Hypothalamus (tissue), 51 donors: ENCODE measurements around the gene AAMP.
A peak's percentile ranks its signal among the peaks of the same experiment; 100 is the strongest.

Source experiments
- DNase-seq, 51 donors: peaks; one replicate each; lab custom pipeline; 2025; lab: John Stamatoyannopoulos, UW

Gene AAMP

DNA sequence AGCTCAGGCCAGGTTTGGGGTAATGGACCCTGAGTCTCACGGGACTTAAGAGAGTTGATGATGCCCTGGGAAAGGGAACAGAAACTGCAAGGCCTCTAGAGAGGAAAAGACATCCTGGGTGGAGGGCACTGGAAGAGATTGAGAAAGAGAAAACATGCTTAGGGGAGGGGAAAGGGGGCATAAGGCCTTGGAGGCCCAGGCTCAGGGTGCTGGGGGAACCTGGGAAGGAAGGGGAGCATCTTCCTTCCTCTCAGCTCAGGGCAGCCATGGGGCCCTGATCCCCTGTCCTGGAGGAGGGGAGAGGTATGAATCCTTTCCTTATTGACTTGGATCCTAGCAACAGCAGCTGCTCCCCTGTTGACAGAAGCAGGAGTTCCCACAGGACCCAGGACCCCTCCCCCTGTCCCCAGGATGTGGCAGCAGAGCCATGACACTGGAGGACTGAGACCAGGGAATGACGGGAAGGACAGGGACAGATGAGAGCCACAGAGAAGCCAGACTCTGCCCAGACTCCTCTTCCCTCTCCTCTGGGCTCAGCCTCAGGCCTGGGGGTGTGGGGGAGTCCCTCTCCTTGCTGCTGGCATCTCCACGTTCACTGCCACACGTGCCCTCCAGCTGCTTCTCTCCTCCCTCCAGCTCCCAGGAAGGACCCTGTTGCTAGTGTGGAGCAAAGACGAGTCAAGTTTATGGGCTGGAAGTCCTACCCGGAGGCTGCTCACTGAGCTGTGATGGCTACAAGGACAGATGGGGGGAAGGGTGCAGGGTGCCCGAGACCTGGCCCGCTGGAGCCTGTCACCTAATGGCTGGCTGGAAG lies 8.3 kb downstream of the AAMP start:
- DNase-seq, result no peak

DNA sequence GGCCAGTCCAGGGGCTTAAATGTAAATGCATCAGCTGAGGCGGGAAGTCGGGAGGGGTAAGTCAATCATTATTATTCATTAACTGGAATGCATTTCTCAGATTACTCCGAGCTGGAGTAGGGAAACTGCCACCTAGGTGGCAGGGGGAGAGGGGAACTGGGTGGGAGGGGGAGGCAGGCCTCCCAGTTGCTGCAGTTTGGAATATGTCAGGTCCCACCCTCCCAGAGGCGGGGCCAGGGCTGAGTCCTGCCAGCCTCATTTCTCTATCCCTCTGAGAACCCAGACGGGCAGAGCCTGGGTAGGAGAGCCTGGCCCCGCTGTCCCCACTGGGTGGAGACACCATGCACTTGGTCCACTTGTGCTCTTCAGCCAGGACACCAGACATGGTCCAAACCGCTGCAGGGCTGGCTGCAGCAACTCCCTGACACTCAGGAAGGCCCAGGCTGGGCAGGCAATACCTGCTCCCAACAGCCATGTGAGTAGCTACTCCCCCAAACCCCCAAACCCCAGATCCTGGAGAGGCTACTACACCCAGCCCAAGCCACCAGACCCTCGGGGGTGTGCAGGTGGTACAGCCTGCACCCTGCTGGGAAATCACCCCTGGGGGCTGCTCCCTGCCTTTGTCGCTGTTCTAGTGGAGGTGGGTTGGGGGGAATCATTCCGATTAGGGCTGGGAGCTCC lies 9.1 kb downstream of the AAMP start, which contains the start of gene GPBAR1:
Gene GPBAR1 (plus strand): TSS at position 274 of the 681 bp plus-strand sequence. CDS start 1,710 bp downstream, outside the sequence.
- DNase-seq, result no peak

DNA sequence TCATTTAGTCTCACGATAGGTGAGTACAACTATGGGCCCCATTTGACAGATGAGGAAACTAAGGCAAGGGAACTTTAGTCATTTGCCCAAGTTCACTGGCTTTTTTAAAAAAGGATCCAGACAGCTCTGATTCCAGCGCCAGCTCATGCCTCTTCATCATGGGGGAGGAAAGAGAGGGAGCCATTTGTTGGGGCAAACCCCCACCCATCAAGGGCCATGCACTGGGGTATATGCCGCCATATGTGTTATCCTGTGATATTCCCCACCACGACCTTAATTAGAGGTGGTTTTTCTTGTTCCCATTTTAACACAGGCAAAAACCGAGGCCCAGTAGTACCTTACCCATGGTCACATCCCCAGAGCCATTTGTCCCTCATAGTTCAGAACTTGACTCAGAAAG lies 9.8 kb downstream of the AAMP start:
- DNase-seq, result no peak

DNA sequence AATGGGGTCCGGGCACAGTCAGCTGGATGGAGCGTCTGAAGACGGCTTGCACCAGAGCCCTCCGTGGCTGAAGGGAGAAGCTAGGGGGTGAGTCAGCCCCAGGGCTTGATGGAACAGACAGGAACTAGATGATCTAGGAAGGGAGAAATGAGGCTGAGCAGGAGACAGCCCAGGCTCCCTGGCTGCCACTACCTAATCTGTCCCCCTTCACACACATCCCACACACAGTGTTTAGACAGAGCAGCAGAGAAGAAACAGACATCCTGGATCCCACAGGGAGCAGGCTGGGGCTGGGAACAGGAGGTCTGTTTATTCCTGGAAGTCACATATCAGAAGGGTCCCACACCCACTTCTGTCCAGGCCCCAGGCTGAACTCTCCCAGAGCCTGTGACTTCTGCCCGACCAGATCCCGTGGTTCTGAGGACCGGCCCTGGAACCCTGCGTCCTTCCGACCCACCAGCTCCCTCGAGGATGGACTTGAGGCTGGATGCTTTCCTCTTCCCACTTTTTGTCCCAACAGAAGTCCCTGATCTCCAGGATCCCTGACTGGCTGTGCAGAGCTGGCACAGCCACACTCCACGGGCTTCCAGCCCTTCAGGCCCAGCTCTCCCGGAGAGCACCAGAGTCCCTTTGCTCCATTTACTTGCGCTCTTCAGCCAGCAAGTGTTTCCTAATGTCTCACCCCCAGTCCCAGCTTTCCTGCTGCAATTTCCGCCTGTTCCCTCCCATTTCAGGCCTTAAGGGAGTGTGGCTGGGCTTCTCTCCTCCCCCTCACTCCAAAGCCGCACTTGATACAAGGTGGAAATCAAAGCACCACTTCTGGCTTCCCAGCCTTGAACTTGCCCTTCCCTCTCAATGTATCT lies 10.6 kb downstream of the AAMP start:
- DNase-seq, result peak in 2 of 51 donors; percentile 17 to 53

DNA sequence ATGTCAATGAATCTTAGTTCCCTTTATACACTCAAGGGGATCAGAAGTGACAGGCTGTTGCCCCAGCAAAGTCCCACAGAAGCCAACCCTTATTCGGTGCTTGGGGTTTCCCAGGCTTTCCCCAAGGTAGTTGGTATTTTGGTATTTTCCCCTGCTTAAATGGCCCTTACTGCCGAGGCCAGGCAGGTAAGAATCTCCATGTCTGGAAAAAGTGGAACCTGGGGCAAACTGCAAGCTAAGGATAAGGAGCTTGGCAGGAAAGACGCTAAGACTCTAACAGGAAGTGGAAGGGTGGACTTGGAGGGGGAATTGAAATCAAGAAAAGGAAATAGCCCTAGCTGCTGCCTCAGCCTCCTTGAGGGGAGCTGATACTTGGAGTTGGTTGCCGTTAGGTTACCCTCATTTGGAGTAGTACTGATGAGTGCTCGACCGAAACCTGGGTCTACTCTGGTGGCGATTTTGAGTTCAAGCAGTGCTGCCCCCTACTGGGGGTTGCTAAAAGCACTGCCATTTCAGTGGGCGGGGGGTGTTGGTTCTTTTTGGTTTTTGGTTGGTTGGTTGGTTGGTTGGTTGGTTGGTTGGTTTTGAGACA lies 12.5 kb downstream of the AAMP start:
- DNase-seq, result peak in 6 of 51 donors; percentile 7 to 35 (median 20)

DNA sequence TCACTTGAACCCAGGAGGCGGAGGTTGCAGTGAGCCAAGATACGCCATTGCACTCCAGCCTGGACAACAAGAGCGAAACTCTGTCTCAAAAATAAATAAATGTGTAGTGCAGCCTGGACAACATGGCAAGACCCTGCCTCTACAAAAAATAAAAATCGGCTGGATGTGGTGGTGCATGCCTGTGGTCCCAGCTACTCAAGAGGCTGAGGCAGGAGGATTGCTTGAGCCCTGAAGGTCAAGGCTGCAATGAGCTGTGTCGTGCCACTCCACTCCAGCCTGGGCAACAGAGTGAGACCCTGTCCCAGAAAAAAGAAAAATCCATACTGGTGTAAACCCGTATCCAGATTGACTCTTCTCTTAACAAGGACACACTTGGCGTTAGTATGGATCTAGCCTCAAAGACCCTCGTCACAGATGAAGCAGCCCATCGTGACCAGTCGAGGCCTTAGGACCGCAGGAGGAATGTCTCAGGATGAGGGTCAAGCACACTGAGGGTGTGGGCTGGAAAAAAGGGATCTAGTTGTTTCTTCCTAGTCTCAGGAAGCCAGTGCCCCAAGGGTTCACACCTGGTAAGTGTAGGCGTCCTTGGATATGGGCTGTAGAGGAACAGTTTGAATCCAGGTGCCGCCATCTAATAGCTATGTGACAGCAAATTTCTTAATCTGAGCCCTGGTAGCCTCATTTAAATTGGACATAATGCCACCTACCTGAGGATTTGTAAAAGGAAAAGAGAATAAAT lies 13.2 kb downstream of the AAMP start:
- DNase-seq, result no peak

DNA sequence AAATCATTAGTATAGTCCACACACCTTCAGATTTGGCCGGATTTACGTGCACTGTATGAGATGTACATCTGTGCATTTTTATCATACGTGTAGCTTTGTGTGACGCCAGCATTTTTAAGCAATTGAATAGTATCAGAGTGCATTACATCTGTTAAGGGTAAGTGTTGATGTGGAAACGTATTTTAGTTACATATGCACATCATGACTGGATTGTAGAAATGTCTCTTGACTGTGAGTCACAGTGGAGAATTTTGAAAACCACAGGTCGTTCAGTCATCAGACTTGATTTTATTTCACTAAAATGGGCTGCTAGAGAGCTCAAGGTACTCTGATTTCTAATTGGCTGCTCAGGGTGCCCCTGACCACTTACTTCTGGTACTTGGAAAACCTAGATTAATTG lies 14.5 kb downstream of the AAMP start:
- DNase-seq, result no peak

DNA sequence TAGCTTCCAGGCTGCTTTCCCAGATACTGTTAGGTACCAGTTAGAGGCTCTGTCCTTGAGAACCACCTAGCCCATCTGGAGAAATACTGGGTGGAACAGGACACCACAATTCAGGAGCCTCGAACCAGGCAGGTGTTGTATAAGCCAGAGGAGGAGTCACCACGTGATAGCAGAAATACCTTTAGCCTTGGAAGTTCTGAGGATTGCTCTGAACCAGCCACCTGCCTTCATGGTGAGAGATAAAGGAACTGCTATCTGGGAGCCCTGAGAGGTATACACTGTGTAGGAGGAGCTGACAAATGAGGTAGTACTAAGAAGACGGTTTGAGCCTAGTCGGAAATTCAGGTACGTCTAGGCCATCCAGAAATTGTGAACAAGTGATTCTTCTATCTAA lies 16.7 kb downstream of the AAMP start:
- no peak for DNase-seq

DNA sequence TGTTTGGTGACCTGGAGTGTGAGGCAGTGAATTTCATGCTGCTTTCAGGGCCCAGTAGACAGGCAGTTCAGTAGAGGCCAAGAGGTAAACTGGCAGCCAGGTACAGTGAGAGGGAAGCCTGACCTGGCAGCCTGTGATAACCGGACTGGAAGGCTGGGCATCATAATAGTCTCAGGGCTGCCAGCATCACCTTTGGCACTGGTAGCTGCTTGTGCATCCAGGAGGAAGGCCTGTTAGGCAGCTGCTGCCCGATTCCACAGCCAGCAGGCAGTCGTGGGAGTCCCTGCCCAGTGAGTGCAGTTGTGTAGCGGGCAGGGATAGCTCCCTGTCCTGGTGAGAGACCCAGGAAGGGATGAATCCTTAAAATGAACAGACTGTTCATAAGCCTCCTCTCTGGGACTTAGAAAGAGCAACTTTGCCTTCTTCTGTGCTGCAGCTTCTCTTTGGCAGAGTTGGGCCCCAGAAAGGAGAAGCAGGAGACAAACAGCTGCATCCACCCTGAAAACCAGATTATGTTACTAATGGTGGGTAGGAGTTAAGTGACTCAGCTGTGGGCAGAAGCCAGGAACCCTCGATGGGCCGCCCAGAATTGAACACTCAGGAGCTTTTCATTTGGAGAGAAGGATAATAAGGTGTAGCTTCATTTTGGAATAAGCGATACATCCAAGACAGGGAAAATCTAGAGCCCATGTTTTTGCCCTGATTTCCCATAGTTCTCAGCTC lies 17.3 kb downstream of the AAMP start:
- DNase-seq, result peak in 2 of 51 donors; percentile 22 to 55

DNA sequence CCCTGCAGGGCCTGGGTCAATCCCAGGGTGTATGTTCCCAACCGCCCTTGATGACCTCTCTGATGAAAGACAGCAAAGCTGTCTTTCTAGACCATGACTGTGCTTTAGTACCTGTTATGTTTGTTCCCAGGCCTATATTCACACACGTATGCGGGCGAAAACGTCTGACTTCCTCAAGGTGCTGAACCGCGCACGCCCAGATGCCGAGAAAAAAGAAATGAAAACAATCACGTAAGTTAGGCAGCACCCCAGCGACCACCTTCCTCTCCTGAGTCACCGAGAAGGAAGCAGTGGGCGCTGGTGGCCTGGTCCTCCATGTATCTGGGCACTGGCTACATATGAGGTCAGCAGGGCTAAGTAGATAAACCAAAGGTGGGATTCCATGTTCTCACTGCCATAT lies 20.2 kb downstream of the AAMP start:
- DNase-seq, result no peak

DNA sequence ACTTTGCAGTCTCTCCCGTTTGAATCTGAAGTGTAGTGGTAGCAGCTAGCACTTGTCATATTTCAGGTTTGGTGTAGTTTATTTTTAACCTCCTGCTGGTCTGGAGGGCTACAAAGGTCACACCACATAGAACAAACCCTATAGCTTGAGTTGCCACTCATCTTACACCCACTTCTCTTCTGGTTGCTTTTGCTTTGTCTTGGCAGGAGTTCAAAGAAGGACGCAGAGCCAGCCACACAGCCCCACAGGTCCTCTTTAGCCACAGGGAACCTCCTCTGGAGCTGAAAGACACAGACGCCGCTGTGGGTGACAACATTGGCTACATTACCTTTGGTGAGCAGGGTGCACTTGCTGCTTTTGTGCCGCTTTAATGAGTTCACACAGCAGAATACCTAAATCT lies 24.7 kb downstream of the AAMP start:
- no peak for DNase-seq

DNA sequence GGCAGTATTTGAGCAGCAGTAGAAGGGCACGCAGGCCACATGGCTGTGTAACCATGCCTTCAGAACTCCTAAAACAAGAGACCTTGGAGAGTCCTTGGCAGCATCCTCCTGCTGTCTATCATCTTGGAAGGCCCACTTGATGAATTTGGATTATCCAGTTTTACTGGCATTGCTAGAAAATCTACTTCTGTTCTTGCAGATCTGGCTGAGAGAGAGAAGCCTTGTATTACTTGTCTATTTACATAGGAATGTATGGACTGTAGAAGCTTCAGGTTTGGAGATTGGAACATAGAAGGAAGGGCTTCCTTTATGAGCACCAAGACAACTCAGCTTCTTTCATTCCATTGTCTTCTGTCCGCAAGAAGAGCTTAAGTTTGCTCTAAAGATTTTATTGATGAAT lies 25.3 kb downstream of the AAMP start:
- no peak for DNase-seq

DNA sequence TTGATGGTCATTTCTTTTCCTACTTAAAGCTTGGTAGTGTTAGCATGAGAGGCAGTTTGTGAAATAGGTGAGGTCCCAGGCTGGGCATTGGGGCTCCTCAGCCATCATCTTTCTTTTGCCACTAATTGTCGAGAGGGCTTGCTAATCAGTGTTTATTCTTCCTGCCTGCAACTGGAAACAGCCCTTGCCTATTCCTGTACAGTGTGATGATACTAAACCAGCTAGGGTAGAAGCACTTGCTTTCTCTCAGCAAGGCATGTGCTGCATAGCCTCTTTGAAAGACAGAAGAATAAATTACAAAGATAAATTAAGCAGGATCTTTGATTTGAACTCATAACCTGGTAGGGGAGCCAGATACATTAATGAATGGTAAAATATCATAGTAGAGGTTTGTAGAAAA lies 25.7 kb downstream of the AAMP start:
- no peak for DNase-seq

DNA sequence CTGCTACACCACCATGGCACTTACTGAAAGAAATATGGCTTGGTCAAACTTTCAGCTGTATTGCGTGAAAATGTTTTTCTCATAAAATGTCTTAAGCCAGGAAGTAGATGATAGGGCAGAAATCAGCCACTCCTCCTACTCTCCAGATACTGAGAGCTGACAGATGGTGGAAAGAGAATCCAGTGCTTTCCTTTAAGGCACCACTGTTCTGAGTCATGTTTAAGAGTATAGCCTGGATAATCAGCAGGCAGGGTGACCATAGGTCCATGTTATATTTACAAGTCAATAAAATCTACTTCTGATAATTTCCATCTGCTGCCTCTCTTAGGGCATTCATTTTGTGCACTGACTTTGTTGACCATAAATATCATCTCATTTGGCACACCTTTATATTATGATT lies 31.1 kb downstream of the AAMP start:
- no peak for DNase-seq

DNA sequence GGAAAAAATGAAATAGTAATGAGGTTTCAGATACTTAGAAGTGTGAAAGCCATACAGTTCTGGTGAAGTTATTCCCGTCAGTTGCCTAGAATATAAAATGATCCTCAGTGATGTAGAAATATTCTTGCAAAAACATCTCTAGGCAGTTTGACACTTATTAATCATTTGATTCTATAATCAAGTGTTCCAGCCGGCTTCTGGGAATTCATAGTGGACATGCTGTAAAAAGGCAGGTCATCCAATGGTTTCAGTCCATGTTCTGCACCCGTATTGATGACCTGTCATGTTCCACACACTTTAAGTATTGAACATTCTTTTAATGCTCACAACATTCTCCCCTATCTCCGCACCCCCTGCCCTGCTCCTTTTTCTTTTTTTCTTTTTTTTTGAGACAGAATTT lies 33.1 kb downstream of the AAMP start:
- no peak for DNase-seq

DNA sequence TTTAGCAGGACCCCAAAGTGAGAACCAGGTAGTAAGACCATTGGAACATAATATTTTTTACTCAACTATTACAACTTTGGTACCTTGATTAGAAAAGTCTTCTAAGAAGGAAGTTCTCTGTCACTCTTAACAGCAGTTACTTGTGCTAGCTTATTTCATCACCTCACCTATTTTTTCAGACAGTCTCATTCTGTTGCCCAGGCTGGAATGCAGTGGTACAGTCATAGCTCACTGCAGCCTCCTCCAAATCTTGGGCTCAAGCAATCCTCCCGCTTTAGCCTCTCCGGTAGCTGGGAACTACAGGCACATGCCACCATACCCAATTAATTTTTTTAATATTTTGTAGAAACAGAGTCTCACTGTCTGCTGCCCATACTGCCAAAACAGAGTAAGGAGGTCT lies 34.9 kb downstream of the AAMP start:
- DNase-seq, result no peak

DNA sequence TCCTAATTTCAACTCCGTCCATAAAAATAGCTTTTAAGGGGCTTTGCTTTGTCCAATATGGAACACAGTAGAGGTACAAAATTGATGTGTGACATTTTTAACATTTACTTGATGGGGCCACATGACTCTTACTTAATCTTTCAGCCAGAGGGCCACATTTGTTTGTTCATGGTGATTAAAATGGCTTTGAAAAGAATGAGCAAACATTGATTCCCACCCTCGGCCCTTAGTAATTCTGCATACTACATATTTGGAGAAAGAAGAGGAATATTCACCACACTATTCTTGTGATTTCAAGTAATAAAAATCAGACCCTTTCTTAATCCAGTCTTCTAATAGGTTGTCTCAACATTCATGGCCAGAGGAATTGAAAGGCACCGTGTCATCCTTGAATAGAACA lies 35.4 kb downstream of the AAMP start:
- DNase-seq, result no peak

DNA sequence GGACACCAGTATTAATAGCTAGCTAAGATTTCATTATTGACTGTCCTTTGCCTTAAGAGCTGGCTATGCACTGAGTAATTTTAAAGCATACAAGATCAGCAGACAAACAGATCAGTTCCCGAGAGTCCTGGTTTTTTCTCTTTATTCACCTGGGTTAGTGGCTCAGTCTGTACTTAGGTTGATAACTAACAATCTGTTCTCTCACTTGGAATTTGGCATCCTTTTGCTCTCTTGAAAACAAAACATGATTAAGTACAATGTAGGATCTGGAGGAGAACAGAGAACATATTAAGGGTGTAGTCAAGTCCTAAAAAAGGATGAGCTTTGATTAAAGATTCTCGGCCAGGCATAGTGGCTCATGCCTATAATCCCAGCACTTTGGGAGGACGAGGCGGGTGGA lies 36.4 kb downstream of the AAMP start:
- DNase-seq, result no peak

DNA sequence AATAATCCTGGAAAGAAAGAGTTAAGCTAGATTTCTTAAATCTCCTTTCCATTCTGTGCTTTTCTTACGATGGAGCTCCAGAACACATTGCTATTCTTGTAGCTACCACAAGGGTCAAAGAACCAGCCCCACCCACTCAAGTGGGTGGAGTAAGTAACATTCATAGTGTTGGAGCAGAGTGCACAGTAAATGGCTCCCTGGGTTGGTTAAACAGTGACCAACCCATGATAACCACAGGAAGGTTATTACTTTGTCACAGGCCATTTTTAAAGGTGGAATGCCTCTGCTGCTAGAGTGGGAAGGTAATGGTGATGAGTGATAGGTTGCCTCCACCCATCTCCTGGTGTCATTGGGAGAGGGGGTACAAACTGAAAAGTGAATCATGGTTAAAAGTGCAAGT lies 39.1 kb downstream of the AAMP start:
- DNase-seq, result no peak

DNA sequence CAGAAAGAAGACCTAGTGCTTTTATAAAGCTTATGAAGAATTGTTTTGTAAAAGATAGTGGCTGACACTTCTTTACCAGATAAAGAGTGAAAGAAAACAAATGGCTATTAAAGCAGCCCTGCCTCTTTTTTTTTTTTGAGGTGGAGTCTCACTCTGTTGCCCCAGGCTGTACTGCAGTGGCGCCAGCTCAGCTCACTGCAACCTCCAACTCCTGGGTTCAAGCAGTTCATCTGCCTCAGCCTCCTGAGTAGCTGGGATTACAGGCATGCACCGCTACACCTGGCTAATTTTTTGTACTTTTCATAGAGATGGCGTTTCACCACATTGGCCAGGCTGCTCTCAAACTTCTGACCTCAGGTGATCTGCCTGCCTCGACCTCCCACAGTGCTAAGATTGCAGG lies 40.1 kb downstream of the AAMP start:
- DNase-seq, result no peak
